ENCODE data around the gene ZNF394. TPM values are rescaled to one million over a fixed set of nuclear protein-coding genes. Genes with fewer than 3 reads are reported as not detected.

ZNF394 gene
- total and polyA plus RNA-seq, 2 donors (not counting 1 experiment from before 2014, with no cell fraction given) = 50.5 to 80.7 TPM

- Histone ChIP-seq H3K27me3 (replicated peaks in 1 of 4; ENCODE audit: control extremely low read depth in 1 of 4, control insufficient read depth in 3 of 4, insufficient read depth in 4 of 4, low read length in 3 of 4) (no peaks in the 10 kb centered on the region), H3K4me3 (ENCODE audit: control extremely low read depth in 1 of 5, extremely low read depth in 1 of 5, insufficient read depth in 1 of 5, low read depth in 2 of 5, low read length in 4 of 5) (no peak overlapping the region), H3K4me2 (replicated peaks; ENCODE audit: low read depth, low read length, poor library complexity, severe bottlenecking) (no peak overlapping the region), H3K79me2 (ENCODE audit: control insufficient read depth, insufficient read depth, low read length) (peaks cover 55% of the 10 kb centered on the region), H3K27ac (ENCODE audit: low read length in 2 of 2) (no peak overlapping the region), H2AFZ (ENCODE audit: insufficient read depth, low read depth, low read length, poor library complexity, severe bottlenecking) (no peak overlapping the region), H3K4me1 (ENCODE audit: control insufficient read depth in 2 of 2, insufficient read depth in 2 of 2, low read length in 2 of 2) (peaks cover 0 to 2% of the 10 kb centered on the region in 2 donors), H4K20me1 (ENCODE audit: control insufficient read depth, insufficient read depth, low read length, poor library complexity, severe bottlenecking) (peaks cover 59% of the 10 kb centered on the region), H3K36me3 (replicated peaks in 1 of 2; ENCODE audit: control extremely low read depth in 1 of 2, control insufficient read depth in 1 of 2, extremely low read depth in 1 of 2, insufficient read depth in 2 of 2, low read length in 1 of 2) (peaks cover 0 to 48% of the 10 kb centered on the region in 2 experiments), H3K9me3 (ENCODE audit: control extremely low read depth in 1 of 3, control insufficient read depth in 2 of 3, insufficient read depth in 1 of 3, low read length in 2 of 3) (no peaks in the 10 kb centered on the region), H3K9ac (ENCODE audit: low read length) (no peak overlapping the region)
- DNase-seq (no peak), ATAC-seq (ENCODE audit: low read depth) (no peak)
- Mint-ChIP-seq H3K4me1 (peaks cover 9% of the 10 kb centered on the region), H3K27me3 (no peaks in the 10 kb centered on the region), H3K9me3 (ENCODE audit: insufficient read depth) (no peaks in the 10 kb centered on the region), H3K4me3 (no peak overlapping the region), H3K27ac (no peak overlapping the region)
- intact Hi-C loops (cut with micrococcal nuclease) = no loop called here
- ChIA-PET CTCF (no interaction called here), POLR2A (no interaction called here)
- WGBS (ENCODE audit: insufficient coverage) = 96% methylated on average over 19 of the region's 26 CpGs
- TF ChIP-seq EZH2 (IDR thresholded peaks at IDR 0.05; ENCODE audit: borderline replicate concordance, insufficient read depth, low read depth, low read length, poor library complexity, severe bottlenecking) = no peak
- no peak for TF ChIP-seq CTCF (IDR thresholded peaks at IDR 0.05)
Measured at GRCh38 chr7:99457650-99458493, 42.2 kb downstream of the ZNF394 start.

DNA sequence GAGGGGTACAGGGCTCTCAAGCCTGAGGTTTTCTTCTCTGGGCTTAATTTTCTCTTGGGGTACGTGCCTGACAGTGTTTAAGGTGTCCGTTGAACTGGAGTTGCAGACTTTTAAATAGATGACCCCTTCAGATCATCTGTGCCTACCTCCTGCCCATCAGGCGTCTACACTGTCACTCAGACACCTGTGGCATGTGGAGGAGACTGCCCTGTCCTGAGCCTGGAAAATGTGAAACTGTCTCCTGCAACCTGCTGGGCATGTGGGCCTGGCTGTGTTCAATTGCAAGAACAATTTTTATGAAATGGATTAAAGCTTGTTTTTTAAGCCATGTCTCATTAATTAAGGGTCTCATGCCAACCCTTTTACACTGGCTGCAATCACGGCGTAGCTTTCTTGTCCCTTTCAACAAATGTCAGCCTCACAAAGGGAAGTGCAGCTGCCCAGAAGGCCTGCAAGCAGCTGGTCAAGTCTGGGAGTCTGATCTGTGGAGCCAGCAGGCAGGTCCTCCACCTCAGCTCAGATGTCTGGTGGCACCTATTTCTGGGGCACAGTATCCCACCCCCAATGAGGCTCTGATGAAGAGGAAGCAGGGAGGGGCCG, 42.9 kb downstream of the ZNF394 start:
- POLR2A ChIA-PET = no interaction called here
- Histone ChIP-seq H3K27me3 (replicated peaks in 1 of 4; ENCODE audit: control extremely low read depth in 1 of 4, control insufficient read depth in 3 of 4, insufficient read depth in 4 of 4, low read length in 3 of 4) (no peaks in the 10 kb centered on the region), H3K79me2 (ENCODE audit: control insufficient read depth, insufficient read depth, low read length) (peaks cover 53% of the 10 kb centered on the region), H3K36me3 (replicated peaks in 1 of 2; ENCODE audit: control extremely low read depth in 1 of 2, control insufficient read depth in 1 of 2, extremely low read depth in 1 of 2, insufficient read depth in 2 of 2, low read length in 1 of 2) (peaks cover 0 to 51% of the 10 kb centered on the region in 2 experiments), H3K9me3 (ENCODE audit: control extremely low read depth in 1 of 3, control insufficient read depth in 2 of 3, insufficient read depth in 1 of 3, low read length in 2 of 3) (no peaks in the 10 kb centered on the region), H3K27ac (ENCODE audit: low read length in 2 of 2) (no peak overlapping the region), H3K4me2 (replicated peaks; ENCODE audit: low read depth, low read length, poor library complexity, severe bottlenecking) (no peak overlapping the region), H3K4me1 (ENCODE audit: control insufficient read depth in 2 of 2, insufficient read depth in 2 of 2, low read length in 2 of 2) (no peaks in the 10 kb centered on the region), H3K4me3 (ENCODE audit: control extremely low read depth in 1 of 5, extremely low read depth in 1 of 5, insufficient read depth in 1 of 5, low read depth in 2 of 5, low read length in 4 of 5) (no peak overlapping the region), H4K20me1 (ENCODE audit: control insufficient read depth, insufficient read depth, low read length, poor library complexity, severe bottlenecking) (peaks cover 52% of the 10 kb centered on the region), H3K9ac (ENCODE audit: low read length) (no peak overlapping the region), H2AFZ (ENCODE audit: insufficient read depth, low read depth, low read length, poor library complexity, severe bottlenecking) (no peak overlapping the region)
- Mint-ChIP-seq H3K4me1 (peaks cover 7% of the 10 kb centered on the region), H3K4me3 (no peak overlapping the region), H3K27ac (no peak overlapping the region), H3K27me3 (no peaks in the 10 kb centered on the region), H3K9me3 (ENCODE audit: insufficient read depth) (no peaks in the 10 kb centered on the region)
- DNase-seq (no peak), ATAC-seq (ENCODE audit: low read depth) (no peak)
- CTCF ChIA-PET = no interaction called here
- intact Hi-C loops (cut with micrococcal nuclease) = no loop called here
- WGBS (ENCODE audit: insufficient coverage) = 100% methylated on average over 3 of the region's 6 CpGs
- TF ChIP-seq EZH2 (IDR thresholded peaks at IDR 0.05; ENCODE audit: borderline replicate concordance, insufficient read depth, low read depth, low read length, poor library complexity, severe bottlenecking) (no peak), CTCF (IDR thresholded peaks at IDR 0.05) (no peak)
